AG10803 (cell line): ENCODE data around the gene ADRM1.

Source experiments
- DNase-seq: peaks from one replicate; pipeline ENCODE4 v3.0.0; 2010; ENCODE audit warnings: low read depth
- H3K4me3 ChIP-seq: 2 replicates; pipeline ENCODE4 v1.5.1; 2011; ENCODE audit warnings: mild to moderate bottlenecking, low read length, control low read depth
- TF ChIP-seq, protein P1 (sequence below): conservative IDR thresholded peaks from 2 replicates; pipeline ENCODE4 v1.5.1; 2011; ENCODE audit warnings: mild to moderate bottlenecking, low read length, control low read depth, inconsistent platforms

ADRM1 gene

DNA sequence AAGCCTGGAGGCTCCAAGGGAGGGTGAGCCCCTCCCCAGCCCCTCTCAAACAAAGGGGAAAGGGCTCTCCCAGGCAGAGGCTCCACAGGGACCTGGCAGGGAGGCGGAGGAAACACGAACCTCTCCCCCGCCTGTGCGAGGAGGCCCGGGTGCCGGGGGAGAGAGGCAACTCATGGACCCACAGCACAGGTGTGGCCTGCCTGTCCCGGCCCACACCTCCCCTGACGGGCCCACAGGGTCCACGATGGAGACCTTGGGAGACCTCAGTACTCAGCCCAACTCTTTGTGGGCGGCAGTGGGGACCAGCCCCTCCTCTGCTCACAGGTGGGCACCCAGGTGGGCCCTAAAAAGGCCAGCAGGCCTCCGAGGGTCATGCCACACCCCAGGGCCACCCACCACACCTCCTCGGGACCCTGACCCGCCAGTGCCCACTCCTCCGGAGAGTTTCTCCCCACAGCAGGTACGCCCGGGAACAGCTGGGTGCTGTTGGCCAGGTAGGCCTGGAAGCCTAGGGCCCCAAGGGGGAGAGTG is 52.1 kb downstream of the ADRM1 start:
- TF ChIP-seq, protein P1, sequence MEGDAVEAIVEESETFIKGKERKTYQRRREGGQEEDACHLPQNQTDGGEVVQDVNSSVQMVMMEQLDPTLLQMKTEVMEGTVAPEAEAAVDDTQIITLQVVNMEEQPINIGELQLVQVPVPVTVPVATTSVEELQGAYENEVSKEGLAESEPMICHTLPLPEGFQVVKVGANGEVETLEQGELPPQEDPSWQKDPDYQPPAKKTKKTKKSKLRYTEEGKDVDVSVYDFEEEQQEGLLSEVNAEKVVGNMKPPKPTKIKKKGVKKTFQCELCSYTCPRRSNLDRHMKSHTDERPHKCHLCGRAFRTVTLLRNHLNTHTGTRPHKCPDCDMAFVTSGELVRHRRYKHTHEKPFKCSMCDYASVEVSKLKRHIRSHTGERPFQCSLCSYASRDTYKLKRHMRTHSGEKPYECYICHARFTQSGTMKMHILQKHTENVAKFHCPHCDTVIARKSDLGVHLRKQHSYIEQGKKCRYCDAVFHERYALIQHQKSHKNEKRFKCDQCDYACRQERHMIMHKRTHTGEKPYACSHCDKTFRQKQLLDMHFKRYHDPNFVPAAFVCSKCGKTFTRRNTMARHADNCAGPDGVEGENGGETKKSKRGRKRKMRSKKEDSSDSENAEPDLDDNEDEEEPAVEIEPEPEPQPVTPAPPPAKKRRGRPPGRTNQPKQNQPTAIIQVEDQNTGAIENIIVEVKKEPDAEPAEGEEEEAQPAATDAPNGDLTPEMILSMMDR: no peak
- no peak for DNase-seq
- no peak overlapping the region for H3K4me3 ChIP-seq

DNA sequence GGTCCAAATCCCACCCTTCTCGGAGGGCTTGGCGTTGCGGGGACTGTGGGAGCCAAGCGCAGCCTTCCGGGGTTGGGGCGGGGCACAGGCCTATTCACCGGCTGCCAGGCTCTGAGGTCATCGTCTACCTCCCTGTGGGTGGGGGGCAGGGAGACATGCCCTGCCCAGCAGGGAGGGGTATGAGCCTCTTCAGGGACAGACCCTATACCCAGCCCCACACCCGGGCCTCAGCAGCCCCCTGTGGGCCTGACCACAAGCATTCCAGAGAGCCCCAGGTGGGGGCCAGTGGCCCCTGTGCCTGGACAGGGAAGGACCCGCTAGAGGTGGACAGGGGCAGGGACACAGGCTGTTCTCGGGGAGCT is 52.7 kb downstream of the ADRM1 start:
- DNase-seq: no peak
- TF ChIP-seq, protein P1: no peak

DNA sequence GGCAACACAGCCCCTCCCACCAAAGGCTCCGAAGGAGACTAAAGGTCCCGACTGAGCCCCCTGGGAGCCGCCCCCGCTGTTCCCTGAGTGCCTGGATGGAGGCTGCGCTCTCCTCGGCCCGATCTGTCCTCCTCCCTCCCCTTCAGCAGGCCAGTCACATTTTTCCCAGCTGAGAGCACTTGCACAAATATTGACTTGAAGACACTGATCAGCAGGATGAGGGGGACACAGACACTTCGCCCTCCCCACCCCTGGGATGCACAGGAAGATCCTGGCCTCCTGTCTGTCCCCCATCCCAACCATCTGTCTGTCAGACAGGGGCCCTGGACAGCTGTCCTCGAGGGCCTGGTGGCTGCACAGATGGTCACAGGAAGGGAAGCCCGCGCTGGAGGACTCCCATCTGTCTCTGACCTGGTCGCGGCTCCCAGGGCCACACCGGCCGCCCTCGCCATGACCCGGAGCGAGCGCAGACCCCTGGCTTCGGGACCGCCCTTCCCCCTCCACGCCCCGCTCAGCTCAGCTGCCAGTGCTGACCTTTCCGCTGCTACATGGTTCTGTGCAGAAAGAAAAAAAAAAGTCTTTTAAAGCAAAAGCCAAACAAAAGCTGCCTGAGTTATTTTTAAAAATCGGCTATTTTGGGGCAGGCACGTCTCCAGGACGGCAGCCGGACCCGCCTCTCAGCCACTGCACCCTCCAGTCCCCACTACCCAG is 53.2 kb downstream of the ADRM1 start:
- no peak overlapping the region for H3K4me3 ChIP-seq
- DNase-seq: no peak
- TF ChIP-seq, protein P1: no peak

More for the DNA sequence above, 52.7 kb downstream of the ADRM1 start:
- H3K4me3 ChIP-seq: no peak overlapping the region

DNA sequence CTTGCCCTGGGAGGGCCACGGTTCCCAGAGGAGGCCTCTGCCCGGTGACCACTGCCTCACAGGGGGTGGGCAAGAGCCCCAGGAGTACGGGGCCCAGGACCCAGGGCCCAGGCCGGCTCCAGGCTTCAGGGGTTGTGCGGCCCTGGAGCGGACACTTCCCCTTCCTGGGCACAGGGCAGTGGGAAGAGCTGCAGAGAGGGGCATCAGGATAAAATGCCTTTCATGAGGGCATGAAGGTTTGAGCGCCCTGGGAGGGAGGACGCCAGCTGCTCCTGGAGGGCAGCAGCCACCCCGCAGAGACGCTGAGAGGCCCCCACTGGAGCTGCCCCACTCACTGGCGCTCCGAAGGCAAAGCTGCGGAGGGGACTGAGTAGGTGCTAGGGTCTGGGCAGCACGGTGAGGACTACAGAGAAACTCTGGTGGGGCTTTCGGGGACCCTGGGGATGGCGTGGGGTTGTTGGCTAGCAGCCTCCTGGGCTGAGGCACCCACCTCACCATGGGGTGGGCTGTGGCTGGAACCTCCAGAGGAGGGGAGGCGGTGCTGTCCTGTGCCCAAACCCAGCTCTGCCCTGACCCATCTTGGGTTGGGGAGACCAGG is 53.9 kb downstream of the ADRM1 start:
- H3K4me3 ChIP-seq: no peak overlapping the region
- TF ChIP-seq, protein P1: no peak
- DNase-seq: no peak

DNA sequence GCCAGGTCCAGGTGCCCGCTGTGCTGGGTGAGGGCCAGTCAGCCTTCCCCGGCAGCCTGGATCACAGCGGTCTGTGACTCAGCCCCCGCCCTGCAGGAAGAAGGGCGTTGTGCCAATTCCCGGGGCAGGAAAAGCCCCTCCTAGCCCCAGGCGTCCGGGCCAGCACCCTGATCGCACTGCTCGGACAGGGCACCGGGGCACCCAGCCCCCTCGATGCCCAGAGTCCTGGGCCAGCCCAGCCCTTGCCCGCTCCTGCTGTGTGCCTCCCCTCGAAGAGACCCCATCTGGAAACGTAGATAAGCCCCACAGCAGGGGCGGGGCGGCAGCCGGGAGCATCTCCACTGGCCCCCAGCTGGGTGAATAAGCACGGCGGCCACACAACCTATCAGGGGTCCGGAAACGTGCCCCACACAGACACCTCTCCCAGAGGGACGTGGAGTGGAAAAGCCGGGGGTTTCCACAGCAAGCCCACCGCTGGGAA is 54.4 kb downstream of the ADRM1 start:
- no peak for DNase-seq
- TF ChIP-seq, protein P1: no peak
- no peak overlapping the region for H3K4me3 ChIP-seq

DNA sequence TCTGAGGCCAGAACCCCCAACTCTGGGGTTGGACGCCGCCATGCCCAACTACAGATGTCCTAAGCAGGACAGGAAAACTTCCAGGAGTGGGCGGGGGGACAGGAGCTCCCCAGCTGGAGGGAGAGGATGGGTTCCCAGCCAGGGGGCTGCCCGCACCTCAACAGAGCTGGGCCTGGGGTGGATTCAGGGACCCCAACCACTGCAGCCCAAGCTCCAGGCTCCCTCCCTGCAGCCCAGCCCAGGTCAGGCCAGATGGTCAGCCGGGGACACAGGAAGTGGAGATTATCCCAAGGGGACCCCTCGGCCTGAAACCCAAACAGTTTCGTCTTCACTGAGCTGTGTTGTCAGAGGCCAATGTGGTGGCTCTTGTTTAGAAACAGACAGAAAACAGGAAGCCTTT is 54.9 kb downstream of the ADRM1 start:
- DNase-seq: no peak
- TF ChIP-seq, protein P1: no peak
- no peak overlapping the region for H3K4me3 ChIP-seq
